Measurements from ENCODE around the gene NFATC2.

The NFATC2 gene

GRCh38 chr20:51522207-51522606, 20.3 kb downstream of the NFATC2 start:
- in situ Hi-C loops (cut with MboI; ENCODE audit: low sequenced_read_pairs) = no loop called here

DNA sequence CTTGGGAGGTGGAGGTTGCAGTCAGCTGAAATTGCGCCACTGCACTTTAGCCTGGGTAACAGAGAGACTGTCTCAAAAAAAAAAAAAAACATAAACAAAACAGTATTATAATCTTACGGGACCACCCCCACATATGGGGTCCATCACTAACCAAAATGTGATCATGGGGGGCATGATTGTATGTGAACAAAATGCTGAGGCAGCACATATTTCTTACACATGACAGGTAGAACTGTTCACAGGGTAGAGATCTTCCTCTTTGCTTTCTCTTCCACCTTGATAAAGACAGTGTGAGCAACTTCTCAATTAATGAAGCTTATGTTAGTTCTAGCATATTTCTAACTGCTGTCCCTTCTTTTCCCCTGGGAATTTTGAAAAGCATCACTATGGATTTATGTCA, 24.7 kb downstream of the NFATC2 start:
- in situ Hi-C loops (cut with MboI; ENCODE audit: low sequenced_read_pairs) = no loop called here

DNA sequence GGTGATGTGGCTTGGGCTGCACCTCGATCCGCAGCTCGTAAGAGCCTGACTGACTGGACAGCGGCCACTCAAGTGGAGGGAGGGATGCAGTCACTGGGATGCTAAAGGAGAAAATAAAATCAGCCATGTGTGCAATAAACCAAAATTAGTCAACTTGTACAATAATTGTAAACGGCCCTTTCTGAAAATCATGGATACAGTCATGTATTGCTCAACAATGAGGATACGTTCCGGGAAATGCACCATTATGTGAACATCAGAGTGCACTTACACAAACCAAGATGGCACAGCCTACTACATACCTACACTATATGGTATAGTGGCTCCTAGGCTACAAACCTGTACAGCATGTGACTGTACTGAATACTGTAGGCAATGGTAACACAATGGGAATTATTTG, 25.7 kb downstream of the NFATC2 start:
- in situ Hi-C loops (cut with MboI; ENCODE audit: low sequenced_read_pairs) = no loop called here

- in situ Hi-C loops (cut with MboI; ENCODE audit: low sequenced_read_pairs) = no loop called here
Observed at GRCh38 chr20:51514836-51515235, 27.7 kb downstream of the NFATC2 start.

DNA sequence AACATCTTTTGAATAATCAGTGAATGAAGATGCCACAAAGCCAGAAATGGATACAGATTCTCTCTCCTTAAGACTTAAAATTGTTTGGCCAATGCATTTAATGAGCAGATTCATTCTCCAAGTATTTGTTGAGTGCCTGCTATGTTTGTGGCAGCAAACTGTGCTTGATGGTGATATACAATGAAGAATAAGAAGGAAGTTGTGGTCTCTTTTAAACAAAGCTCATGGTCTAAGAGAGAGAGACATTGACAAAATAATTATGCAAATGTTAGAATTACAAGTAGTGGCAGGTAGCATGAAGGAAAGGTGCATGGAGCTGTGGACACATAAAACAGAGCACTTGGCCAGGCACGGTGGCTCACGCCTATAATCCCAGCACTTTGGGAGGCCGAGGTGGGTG, 28.3 kb downstream of the NFATC2 start:
- in situ Hi-C loops (cut with MboI; ENCODE audit: low sequenced_read_pairs) = no loop called here

GRCh38 chr20:51513545-51513944, 29.0 kb downstream of the NFATC2 start:
- in situ Hi-C loops (cut with MboI; ENCODE audit: low sequenced_read_pairs) = no loop called here

DNA sequence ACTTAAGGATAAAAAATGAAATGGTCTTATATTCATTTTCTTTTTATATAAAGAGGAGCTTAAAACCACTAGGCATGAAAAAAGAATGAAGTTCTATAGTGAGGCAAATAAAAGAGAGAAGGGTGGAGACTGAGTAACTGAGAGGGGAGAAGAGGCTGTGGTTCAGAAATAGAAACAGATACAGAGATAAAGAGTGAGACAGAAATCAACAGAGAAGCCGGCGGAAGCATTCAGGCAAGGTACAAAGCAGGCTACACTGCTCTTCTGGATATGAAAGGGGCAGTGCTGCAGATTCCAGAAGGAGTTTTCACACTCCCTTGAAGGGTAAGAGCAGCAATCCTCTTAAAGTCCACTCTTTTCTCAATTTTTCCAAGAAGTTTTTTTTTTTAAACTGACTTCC, 29.9 kb downstream of the NFATC2 start:
- in situ Hi-C loops (cut with MboI; ENCODE audit: low sequenced_read_pairs) = no loop called here

- in situ Hi-C loops (cut with MboI; ENCODE audit: low sequenced_read_pairs) = no loop called here
Observed at GRCh38 chr20:51511861-51512619, 30.5 kb downstream of the NFATC2 start.

DNA sequence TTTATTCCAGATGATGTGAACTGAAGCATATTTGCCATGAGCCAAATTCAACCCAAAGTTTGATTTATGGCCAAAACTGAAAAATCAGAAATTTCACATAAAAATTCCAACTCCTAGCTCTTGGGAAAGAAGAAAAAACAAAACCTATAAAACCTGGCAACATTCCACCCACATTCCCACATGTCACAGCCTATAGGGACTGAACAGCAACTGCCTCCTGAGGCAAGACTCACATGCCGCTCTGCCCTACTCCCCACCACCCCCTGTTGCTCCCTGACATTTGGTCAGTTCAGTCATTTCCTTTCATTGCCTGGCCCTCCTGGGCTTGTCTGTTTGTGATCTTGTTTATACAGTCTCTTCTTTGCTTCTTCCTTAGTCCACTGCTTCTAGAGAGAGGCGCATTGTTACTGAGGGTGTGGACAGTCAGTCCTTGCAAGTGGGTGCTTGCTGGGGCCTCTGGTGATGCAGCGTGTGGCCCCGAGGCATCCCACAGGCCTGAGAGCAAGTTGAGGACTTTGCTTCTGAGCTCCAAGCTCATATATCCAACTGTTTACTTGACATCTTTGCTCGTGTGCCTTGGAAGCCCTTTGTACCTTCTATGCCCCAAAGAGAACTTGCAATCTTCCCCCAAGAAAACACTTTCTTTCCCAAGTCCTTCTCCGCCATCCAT, 31.4 kb downstream of the NFATC2 start:
- in situ Hi-C loops (cut with MboI; ENCODE audit: low sequenced_read_pairs) = no loop called here

- in situ Hi-C loops (cut with MboI; ENCODE audit: low sequenced_read_pairs) = no loop called here
Observed at GRCh38 chr20:51510169-51510568, 32.4 kb downstream of the NFATC2 start.

DNA sequence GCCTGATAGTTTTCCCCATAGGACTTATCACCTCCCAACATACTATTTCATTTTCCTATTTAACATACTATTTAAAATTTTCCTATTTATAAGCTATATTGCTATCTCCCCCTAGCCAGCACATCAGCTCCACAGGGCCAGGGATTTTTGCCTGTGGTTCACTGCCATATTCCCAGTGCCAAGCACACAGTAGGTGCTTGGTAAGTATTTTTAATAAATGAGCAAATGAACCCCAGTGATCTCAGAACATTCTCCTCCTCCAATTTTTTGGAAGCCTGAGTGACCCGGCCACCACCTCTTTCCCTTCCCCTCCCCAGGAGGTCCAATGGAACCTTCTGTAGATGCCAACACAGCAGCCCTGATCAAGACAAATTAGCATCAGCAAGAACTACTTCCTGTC, 33.3 kb downstream of the NFATC2 start:
- in situ Hi-C loops (cut with MboI; ENCODE audit: low sequenced_read_pairs) = no loop called here

DNA sequence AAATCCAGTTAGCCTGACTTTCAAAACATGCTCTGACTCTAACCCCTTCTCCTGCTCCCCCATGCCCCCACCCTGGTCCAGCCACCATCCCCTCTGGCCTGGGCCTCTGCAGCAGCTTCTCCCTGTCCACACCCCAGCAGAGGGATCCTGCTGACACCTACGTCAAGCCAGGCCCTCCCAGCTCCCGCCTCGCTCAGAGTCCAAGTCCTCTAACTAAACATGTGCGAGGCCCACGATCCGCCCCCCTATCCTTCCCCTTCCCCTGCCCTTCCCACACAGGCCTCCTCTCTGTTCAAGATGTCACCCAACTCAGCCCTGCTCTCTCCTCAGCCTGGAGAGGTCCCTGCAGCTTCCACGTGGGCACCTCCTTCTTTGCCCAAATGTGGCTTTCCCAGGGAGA, 33.7 kb downstream of the NFATC2 start:
- in situ Hi-C loops (cut with MboI; ENCODE audit: low sequenced_read_pairs) = no loop called here

DNA sequence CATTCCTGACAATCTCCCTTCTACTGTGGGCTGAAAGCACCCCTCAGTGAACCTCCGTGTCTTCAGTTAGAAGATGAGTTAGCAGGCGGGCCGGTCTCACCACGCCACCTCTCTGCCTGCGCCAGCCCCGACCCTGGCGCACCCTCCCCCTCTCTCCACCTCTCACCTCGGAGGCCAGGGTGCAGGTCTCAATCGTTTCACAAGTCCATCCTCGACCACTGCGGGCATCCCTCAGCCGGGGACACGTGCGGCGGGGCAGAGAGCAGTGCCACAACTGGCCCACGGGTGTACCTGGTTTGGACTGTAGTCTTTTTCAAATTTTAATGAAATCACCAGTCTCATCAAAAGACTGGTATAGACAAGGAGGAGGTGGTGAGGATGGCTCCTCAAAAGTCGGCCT, 34.4 kb downstream of the NFATC2 start:
- in situ Hi-C loops (cut with MboI; ENCODE audit: low sequenced_read_pairs) = no loop called here

DNA sequence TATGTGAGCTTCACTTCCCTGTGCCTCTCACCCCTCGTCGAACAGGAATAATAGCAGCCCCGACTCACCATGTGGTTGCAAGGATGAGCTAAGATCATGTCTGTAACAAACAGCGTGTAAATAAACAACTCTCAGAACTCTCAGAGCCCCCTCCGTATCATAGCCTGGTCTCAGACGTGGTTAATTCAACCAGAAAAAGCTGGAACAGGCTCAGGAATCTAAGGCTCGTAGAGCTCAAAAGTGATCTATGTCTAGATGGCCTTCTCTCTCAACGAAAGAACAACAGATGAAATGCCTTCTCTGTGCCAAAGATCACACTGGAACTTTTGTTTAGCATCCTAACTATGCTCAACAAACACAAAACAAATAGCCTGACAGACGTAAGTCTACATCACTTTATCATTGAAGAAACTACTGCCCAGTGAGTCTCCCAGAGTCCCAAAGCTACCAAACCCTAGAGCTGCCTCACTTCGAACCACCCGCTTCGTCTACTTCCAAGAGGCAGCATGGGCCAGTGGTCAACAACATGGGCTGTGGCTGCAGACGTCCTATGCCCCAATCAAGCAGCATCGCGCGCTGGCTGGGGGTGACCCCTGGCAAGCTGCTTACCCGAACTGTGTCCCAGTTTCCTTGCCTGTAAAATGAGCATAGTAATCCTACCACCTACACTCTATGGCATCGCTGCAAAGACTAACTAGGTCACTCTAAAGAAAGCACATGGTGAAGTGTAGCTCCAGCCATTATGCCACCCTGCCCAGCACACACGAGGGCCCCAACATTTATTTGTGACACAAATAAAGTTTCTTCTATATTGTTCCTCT, 35.1 kb downstream of the NFATC2 start:
- in situ Hi-C loops (cut with MboI; ENCODE audit: low sequenced_read_pairs) = no loop called here

DNA sequence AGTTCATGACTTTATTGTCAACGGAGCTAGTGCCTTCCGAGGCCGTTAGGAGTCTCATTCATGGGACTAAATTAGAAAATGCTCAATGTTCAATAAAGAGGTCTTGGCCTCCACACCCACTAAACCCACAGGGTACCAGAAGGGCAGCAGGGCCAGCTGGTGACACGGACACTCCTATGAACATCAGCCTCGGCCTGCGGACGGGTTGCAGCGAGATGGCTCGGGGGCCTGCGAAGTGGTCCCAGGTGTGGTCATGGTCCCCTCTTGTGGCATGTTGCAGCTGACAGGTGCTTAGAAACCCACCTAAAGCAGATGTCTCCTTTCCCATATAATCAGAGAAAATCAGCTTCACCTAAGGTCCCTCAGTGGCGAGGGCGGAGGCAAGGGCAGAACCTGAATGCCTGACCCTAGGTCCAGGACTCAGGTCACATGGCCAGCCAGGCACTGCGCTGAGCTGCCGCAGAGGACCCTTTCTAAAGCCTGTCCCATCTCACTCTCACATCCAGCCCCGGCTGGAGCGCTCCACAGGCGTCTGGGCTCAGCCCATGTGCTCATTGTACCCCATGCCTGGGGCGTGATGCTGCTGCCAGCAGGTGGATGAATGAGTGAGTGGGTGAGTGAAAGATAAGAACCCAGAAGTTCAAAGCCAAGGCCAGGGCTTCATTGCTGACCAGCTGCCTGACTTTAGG, 35.8 kb downstream of the NFATC2 start:
- in situ Hi-C loops (cut with MboI; ENCODE audit: low sequenced_read_pairs) = no loop called here

DNA sequence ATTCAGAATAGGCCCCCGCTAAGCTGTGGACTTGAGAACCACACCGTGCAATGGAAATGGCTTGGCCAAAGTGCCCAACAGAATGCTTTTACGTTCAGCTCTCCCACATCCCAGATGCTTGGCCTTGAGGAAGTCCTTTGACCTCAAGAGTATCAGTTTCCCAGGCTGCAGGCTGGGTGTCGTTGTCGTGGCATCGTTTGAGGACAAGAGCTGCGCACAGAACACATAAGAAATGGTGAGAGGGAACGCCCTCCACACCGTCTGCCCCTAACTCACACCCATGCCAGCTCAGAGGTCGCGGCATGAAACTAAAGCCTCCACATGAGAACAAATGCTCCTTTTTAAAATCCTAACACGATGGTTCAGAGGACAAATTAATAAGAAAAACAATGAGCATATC, 37.0 kb downstream of the NFATC2 start:
- in situ Hi-C loops (cut with MboI; ENCODE audit: low sequenced_read_pairs) = no loop called here

DNA sequence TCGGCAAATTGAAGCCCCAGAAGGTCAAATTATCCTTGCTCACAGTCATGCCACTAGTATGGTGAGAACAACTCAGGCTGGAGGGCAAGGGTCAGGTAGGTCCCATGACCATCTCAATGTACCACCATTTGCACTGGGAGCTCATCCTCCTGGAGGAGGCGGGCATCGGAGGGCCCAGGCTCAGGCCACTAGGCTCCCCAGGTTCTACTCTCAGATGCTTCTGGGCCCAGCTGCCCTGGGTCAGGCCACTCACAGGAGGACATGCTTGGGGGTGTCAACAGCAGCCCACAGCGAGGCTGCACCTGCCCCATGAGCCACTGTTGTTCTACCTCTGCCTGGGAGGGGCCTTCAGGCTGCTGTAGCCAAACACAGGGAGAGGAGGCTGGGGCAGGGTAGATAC, 39.1 kb downstream of the NFATC2 start:
- in situ Hi-C loops (cut with MboI; ENCODE audit: low sequenced_read_pairs) = no loop called here

DNA sequence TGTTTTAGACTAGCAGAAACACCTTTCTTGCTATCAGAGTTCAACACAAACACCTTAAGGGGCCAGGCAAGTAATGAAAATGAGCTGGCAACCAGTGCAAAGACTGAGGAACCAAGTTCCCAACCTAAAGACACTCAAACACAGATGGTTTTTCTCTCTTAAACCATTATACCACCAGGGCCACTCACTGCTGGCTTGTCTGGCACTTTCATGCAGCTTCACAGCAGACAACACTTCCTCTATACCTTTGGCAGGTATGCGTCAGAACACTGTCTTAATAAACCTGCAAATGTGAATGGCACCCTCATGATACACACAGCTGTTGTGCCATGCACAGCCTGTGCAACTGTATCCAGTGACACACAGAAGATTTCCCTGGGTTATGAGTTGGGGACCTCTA, 41.6 kb downstream of the NFATC2 start:
- in situ Hi-C loops (cut with MboI; ENCODE audit: low sequenced_read_pairs) = no loop called here

- in situ Hi-C loops (cut with MboI; ENCODE audit: low sequenced_read_pairs) = no loop called here
Observed at GRCh38 chr20:51500311-51500710, 42.2 kb downstream of the NFATC2 start.

DNA sequence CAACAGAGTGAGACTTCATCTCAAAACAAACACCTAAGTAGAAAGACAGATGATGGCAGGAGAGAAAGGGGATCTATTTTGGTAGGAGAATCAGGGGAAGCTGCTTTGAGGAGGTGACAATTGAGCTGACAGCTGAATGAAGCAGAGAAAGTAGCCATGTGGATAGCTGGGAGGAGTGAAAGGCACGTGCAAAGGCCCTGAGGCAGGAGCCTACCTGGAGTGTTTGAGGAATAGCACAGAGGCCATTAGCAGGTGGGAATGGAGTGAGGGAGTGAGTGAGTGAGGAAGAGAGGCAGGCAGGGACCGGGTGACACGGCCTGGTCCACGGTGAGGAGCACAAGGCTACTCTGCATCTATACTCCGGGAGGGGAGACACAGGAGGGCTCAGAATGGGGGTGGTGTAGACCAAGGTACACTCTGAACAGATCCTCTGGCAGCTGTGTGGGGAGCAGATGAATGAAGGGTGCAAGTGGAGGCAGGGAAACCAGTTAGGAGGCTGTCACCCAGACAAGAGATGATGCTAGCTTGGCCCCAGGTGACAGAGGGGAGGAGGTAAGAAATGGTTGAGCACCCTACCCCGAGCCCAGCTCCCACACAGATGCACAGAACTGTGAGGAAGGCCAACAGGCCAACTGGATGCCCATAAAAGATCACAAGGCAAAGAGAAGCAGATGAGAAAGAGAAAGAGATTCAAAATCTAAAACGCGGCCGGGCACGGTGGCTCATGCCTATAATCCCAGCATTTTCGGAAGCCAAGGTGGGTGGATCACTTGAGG, 43.6 kb downstream of the NFATC2 start:
- in situ Hi-C loops (cut with MboI; ENCODE audit: low sequenced_read_pairs) = no loop called here
